Testis (tissue), 3 donors: ENCODE results near the gene KCNJ4. TPM values are rescaled to one million over a fixed set of nuclear protein-coding genes. Genes with fewer than 3 reads are reported as not detected.
"Not testable (repeated sequence)": the region's sequence is repeated elsewhere in the genome, so short reads cannot be mapped to it uniquely, and the experiment has no call there.

Experiments
- DNase-seq: peaks from one replicate; pipeline ENCODE4 v3.0.0-alpha.2; 2019
- H3K27ac ChIP-seq, 2 donors: fragments of 200-600 bp; sonication (generic); one replicate each; pipeline ENCODE4 v1.5.1; 2019
- H3K27me3 ChIP-seq: fragments of 200-600 bp; sonication (generic); one replicate; pipeline ENCODE4 v1.5.1; 2019
- H3K36me3 ChIP-seq: fragments of 200-600 bp; sonication (generic); one replicate; pipeline ENCODE4 v1.5.1; 2017; ENCODE audit warnings: low read depth; ENCODE audit errors: missing control alignments
- H3K4me1 ChIP-seq: fragments of 200-600 bp; sonication (generic); one replicate; pipeline ENCODE4 v1.5.1; 2019
- H3K4me3 ChIP-seq, 2 donors: fragments of 200-600 bp; sonication (generic); one replicate each; pipeline ENCODE4 v1.5.1; 2017 to 2019
- H3K9me3 ChIP-seq: fragments of 200-600 bp; sonication (generic); one replicate; pipeline ENCODE4 v1.5.1; 2017
- POLR2A ChIP-seq: fragments of 450-650 bp; IDR thresholded peaks from one replicate; pipeline ENCODE4 v1.6.1; 2017; ENCODE audit warnings: antibody characterized with exemption, mild to moderate bottlenecking, moderate library complexity
- WGBS, 2 donors: methylation state at CpG; one replicate each; pipeline ENCODE4 v1.1.5; 2018; 5-methylcytosine and 5-hydroxymethylcytosine counted together
- intact Hi-C: fragments of 100-400 bp; cut with DNase I; formaldehyde crosslinking; loops from one replicate; pipeline ENCODE4 v1.15.1; 2023; ENCODE audit warnings: low total_unique reads
- polyA plus RNA-seq: library from polyadenylated mRNA; stranded (reverse); fragments of 350-450 nt; fragmentation: Illumina TruSeq; extraction: RNeasy Lipid Tissue Mini Kit (QIAGEN cat#74804); gene quantifications from one replicate; pipeline ENCODE4 v1.2.3, GENCODE V29; 2014; ENCODE audit warnings: low read depth, low replicate concordance; ENCODE audit not compliant: insufficient read depth
- total RNA-seq, 2 donors: library from RNA; depleted of rRNA; stranded (reverse); fragments of >200 nt; gene quantifications; one replicate each; pipeline ENCODE4 v1.2.3, GENCODE V29; 2016
- TF ChIP-seq, protein P1 (sequence below), 3 experiments: fragments of 450-650 bp in 2 of 3; fragments of 200-600 bp in 1 of 3; sonication (generic) in 1 of 3; IDR thresholded peaks; one replicate each; pipeline ENCODE4 v1.5.1; 2016 to 2019; ENCODE audit warnings: antibody characterized with exemption in 3 of 3, mild to moderate bottlenecking in 2 of 3, moderate library complexity in 1 of 3

Gene KCNJ4
- total and polyA plus RNA-seq, 3 donors from 2014 or later, result 1.7 to 3.0 (median 1.7) TPM

DNA sequence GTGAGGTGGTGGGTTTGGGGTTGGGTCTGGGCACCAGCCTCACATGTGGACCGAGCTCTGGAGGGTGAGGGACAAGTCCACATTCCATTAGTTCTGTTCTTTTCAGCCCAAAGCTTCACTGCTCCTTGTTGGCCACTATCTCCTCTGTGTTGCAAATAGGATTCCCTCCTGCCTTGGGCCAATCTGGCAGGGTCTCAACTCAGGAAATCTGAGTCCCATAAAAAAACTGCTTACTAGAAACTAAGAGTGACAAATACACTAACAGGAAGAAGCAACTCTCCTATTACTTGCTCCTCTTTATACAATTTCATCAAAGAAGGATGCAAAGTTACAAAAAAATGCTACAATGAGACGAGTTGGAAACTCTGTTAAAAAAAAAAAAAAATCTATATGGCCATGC is 71.6 kb downstream of the KCNJ4 start:
- Histone ChIP-seq H3K27me3 (no peaks in the 10 kb centered on the region), H3K4me3 (no peak overlapping the region), H3K27ac (no peak overlapping the region), H3K9me3 (no peaks in the 10 kb centered on the region), H3K36me3 (no peaks in the 10 kb centered on the region), H3K4me1 (no peaks in the 10 kb centered on the region)
- DNase-seq, result no peak
- TF ChIP-seq, protein P1, sequence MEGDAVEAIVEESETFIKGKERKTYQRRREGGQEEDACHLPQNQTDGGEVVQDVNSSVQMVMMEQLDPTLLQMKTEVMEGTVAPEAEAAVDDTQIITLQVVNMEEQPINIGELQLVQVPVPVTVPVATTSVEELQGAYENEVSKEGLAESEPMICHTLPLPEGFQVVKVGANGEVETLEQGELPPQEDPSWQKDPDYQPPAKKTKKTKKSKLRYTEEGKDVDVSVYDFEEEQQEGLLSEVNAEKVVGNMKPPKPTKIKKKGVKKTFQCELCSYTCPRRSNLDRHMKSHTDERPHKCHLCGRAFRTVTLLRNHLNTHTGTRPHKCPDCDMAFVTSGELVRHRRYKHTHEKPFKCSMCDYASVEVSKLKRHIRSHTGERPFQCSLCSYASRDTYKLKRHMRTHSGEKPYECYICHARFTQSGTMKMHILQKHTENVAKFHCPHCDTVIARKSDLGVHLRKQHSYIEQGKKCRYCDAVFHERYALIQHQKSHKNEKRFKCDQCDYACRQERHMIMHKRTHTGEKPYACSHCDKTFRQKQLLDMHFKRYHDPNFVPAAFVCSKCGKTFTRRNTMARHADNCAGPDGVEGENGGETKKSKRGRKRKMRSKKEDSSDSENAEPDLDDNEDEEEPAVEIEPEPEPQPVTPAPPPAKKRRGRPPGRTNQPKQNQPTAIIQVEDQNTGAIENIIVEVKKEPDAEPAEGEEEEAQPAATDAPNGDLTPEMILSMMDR (IDR thresholded peaks at IDR 0.05), result no peak
- TF ChIP-seq POLR2A, result no peak
- intact Hi-C loops, result no loop called here
- WGBS, 2 donors, result 60 to 73% methylated on average over 2 of the region's 2 CpGs

DNA sequence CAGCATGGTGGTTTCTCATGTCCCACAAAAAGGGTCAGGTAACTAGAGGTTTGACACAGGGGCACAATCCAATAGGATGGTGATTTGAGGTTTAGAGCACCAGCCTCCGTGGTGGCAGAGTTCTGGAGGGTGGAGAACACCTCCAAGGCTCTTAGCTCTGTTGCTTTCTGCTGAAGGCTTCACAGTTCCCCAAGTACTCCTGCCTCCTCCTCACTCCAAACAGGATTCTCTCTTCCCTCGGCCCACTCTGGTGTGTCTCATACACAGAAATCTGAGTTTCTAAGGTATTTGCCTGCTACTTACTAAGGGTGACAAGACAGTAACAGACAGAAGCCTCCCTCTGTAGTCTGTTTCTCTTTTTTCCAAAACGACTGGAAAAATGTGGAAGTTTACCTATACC is 73.6 kb downstream of the KCNJ4 start:
- intact Hi-C loops, H3K4me3 ChIP-seq, H3K36me3 ChIP-seq, H3K27ac ChIP-seq, H3K27me3 ChIP-seq, H3K9me3 ChIP-seq, H3K4me1 ChIP-seq, DNase-seq: not testable (repeated sequence)
- WGBS, 2 donors, result 79 to 83% methylated on average over 3 of the region's 3 CpGs

Other genes starting within 250 kb of the KCNJ4 start
- gene TMEM184B, start 182.2 kb downstream of the KCNJ4 start, total RNA-seq, result 10 to 100 TPM; 35.4 to 66.5 TPM
- 25.2 TPM for gene TMEM184B, start 182.2 kb downstream of the KCNJ4 start, polyA plus RNA-seq
- gene CSNK1E, start 137.8 kb downstream of the KCNJ4 start, total RNA-seq, result 100 to 1,000 TPM; 133 to 134 TPM
- gene CSNK1E, start 137.8 kb downstream of the KCNJ4 start, polyA plus RNA-seq, result 69.2 TPM
- 1 to 10 TPM; 6.7 to 8.6 TPM for gene KDELR3, start 12.9 kb upstream of the KCNJ4 start, total RNA-seq
- 10.4 TPM for gene KDELR3, start 12.9 kb upstream of the KCNJ4 start, polyA plus RNA-seq
- gene DDX17, start 51.1 kb upstream of the KCNJ4 start, total RNA-seq, result 100 to 1,000 TPM; 964 to 995 TPM
- 259 TPM for gene DDX17, start 51.1 kb upstream of the KCNJ4 start, polyA plus RNA-seq
- 10 to 100 TPM in 1 of 2 donors, 1 to 10 TPM in 1; 8.9 to 17.6 TPM for gene DMC1, start 115.0 kb upstream of the KCNJ4 start, total RNA-seq
- 18.3 TPM for gene DMC1, start 115.0 kb upstream of the KCNJ4 start, polyA plus RNA-seq
- gene FAM227A, start 201.2 kb upstream of the KCNJ4 start, total RNA-seq, result 10 to 100 TPM; 16.3 to 41.8 TPM
- 18.0 TPM for gene FAM227A, start 201.2 kb upstream of the KCNJ4 start, polyA plus RNA-seq
- 10 to 100 TPM; 24.9 to 30.9 TPM for gene CBY1, start 201.4 kb upstream of the KCNJ4 start, total RNA-seq
- 50.8 TPM for gene CBY1, start 201.4 kb upstream of the KCNJ4 start, polyA plus RNA-seq
- 10 to 100 TPM; 44.3 to 57.6 TPM for gene TOMM22, start 226.8 kb upstream of the KCNJ4 start, total RNA-seq
- 95.1 TPM for gene TOMM22, start 226.8 kb upstream of the KCNJ4 start, polyA plus RNA-seq
- 10 to 100 TPM; 70.3 to 91.0 TPM for gene JOSD1, start 245.7 kb upstream of the KCNJ4 start, total RNA-seq
- 40.9 TPM for gene JOSD1, start 245.7 kb upstream of the KCNJ4 start, polyA plus RNA-seq